SU-DHL-6 (cell line): ENCODE results near the gene NR1H4.
"Not testable (repeated sequence)": the region's sequence is repeated elsewhere in the genome, so short reads cannot be mapped to it uniquely, and the experiment has no call there.

Experiments
- H2AFZ ChIP-seq: fragments of 200-600 bp; sonication (generic); 2 replicates; pipeline ENCODE4 v1.6.1; 2014; ENCODE audit warnings: low read depth, mild to moderate bottlenecking, moderate library complexity, mixed read lengths, antibody characterized with exemption, low read length; ENCODE audit not compliant: severe bottlenecking
- H3F3A ChIP-seq: fragments of 200-600 bp; shearing (Covaris generic); 2 replicates; pipeline ENCODE4 v1.6.0; 2016; ENCODE audit warnings: antibody characterized with exemption, mild to moderate bottlenecking; ENCODE audit not compliant: insufficient read depth
- H3K27ac ChIP-seq: fragments of 200-600 bp; sonication (generic); 2 replicates; pipeline ENCODE4 v1.5.1; 2016; ENCODE audit warnings: low read depth, mild to moderate bottlenecking, low read length, moderate library complexity, mixed read lengths
- H3K27me3 ChIP-seq: fragments of 200-600 bp; sonication (generic), shearing (Covaris generic); 2 replicates; pipeline ENCODE4 v1.6.0; 2014; ENCODE audit warnings: mild to moderate bottlenecking, low read length
- H3K36me3 ChIP-seq: fragments of 200-600 bp; sonication (generic); 2 replicates; pipeline ENCODE4 v1.6.1; 2014; ENCODE audit warnings: mild to moderate bottlenecking, low read length, mixed read lengths
- H3K4me2 ChIP-seq: fragments of 300-600, 200-600 bp; shearing (Covaris generic), sonication (generic); 2 replicates; pipeline ENCODE4 v1.6.0; 2014; ENCODE audit warnings: low read length, low read depth, mild to moderate bottlenecking; ENCODE audit not compliant: poor library complexity, severe bottlenecking
- H3K4me3 ChIP-seq: fragments of 200-600 bp; sonication (generic); 2 replicates; pipeline ENCODE4 v1.5.1; 2014; ENCODE audit warnings: antibody characterized with exemption, low read length, mild to moderate bottlenecking, mixed read lengths; ENCODE audit not compliant: insufficient read depth, poor library complexity, severe bottlenecking
- H3K79me2 ChIP-seq: fragments of 200-600 bp; sonication (generic); 2 replicates; pipeline ENCODE4 v1.6.1; 2014; ENCODE audit warnings: mild to moderate bottlenecking, low read length, moderate library complexity; ENCODE audit not compliant: insufficient read depth
- H3K9ac ChIP-seq: fragments of 200-600 bp; sonication (generic); 2 replicates; pipeline ENCODE4 v1.7.0; 2014; ENCODE audit warnings: mild to moderate bottlenecking, low read length
- H3K9me2 ChIP-seq: fragments of 200-600 bp; sonication (generic); replicated peaks from 2 replicates; pipeline ENCODE4 v1.6.1; 2014; ENCODE audit warnings: low read length; ENCODE audit not compliant: insufficient read depth
- H3K9me3 ChIP-seq: fragments of 200-600 bp; sonication (generic); 2 replicates; pipeline ENCODE4 v1.6.1; 2014; ENCODE audit warnings: low read length, mixed read lengths; ENCODE audit not compliant: insufficient read depth
- H4K20me1 ChIP-seq: fragments of 200-600 bp; sonication (generic); 2 replicates; pipeline ENCODE4 v1.6.1; 2014; ENCODE audit warnings: low read depth, mild to moderate bottlenecking, antibody characterized with exemption, low read length, moderate library complexity, mixed read lengths
- CTCF ChIP-seq: fragments of 200-600 bp; sonication (generic); IDR thresholded peaks from one replicate; pipeline ENCODE4 v1.5.1; 2017; ENCODE audit warnings: antibody characterized with exemption, mild to moderate bottlenecking, low read length, moderate library complexity; ENCODE audit not compliant: insufficient read depth, poor library complexity, severe bottlenecking
- EZH2phosphoT487 ChIP-seq: fragments of 200-600 bp; sonication (generic), shearing (Covaris generic); conservative IDR thresholded peaks from 2 replicates; pipeline ENCODE4 v1.6.1; 2018; ENCODE audit warnings: mild to moderate bottlenecking, antibody characterized with exemption, low read length, moderate library complexity, mixed read lengths

Gene NR1H4

GRCh38 chr12:100601626-100602025, 128.0 kb downstream of the NR1H4 start:
- Histone ChIP-seq H3K79me2 (no peaks in the 10 kb centered on the region), H3K27me3 (no peaks in the 10 kb centered on the region), H2AFZ (no peak overlapping the region), H3K9me2 (no peaks in the 10 kb centered on the region), H3K9me3 (no peaks in the 10 kb centered on the region), H3K27ac (no peak overlapping the region), H3K4me2 (no peak overlapping the region), H3K36me3 (no peaks in the 10 kb centered on the region), H4K20me1 (no peaks in the 10 kb centered on the region), H3K4me3 (no peak overlapping the region), H3K9ac (no peak overlapping the region), H3F3A (no peaks in the 10 kb centered on the region)
- TF ChIP-seq CTCF (no peak), EZH2phosphoT487 (no peak)

GRCh38 chr12:100602997-100603396, 129.3 kb downstream of the NR1H4 start:
- not testable (repeated sequence) for H3K9me3 ChIP-seq, H3F3A ChIP-seq, H3K9ac ChIP-seq, H4K20me1 ChIP-seq, H2AFZ ChIP-seq, H3K4me3 ChIP-seq, H3K36me3 ChIP-seq, H3K27me3 ChIP-seq, H3K4me2 ChIP-seq, H3K27ac ChIP-seq, H3K79me2 ChIP-seq, H3K9me2 ChIP-seq

GRCh38 chr12:100608776-100609175, 135.1 kb downstream of the NR1H4 start:
- no peaks in the 10 kb centered on the region for H3K9me3 ChIP-seq
- no peak overlapping the region for H2AFZ ChIP-seq
- H3K27ac ChIP-seq, result no peak overlapping the region
- H3K36me3 ChIP-seq, result no peaks in the 10 kb centered on the region
- H3K4me3 ChIP-seq, result no peak overlapping the region
- no peaks in the 10 kb centered on the region for H4K20me1 ChIP-seq
- H3K79me2 ChIP-seq, result no peaks in the 10 kb centered on the region
- no peaks in the 10 kb centered on the region for H3K9me2 ChIP-seq
- no peaks in the 10 kb centered on the region for H3F3A ChIP-seq
- no peak overlapping the region for H3K4me2 ChIP-seq
- no peak overlapping the region for H3K9ac ChIP-seq
- TF ChIP-seq CTCF, result no peak
- TF ChIP-seq EZH2phosphoT487, result no peak
- no peaks in the 10 kb centered on the region for H3K27me3 ChIP-seq

GRCh38 chr12:100610666-100611430, 137.2 kb downstream of the NR1H4 start:
- H3K27ac ChIP-seq, result no peak overlapping the region
- H3K9ac ChIP-seq, result no peak overlapping the region
- H3K36me3 ChIP-seq, result no peaks in the 10 kb centered on the region
- H3K9me3 ChIP-seq, result no peaks in the 10 kb centered on the region
- H3K4me2 ChIP-seq, result no peak overlapping the region
- TF ChIP-seq EZH2phosphoT487 (no peak), CTCF (no peak)
- H4K20me1 ChIP-seq, result no peaks in the 10 kb centered on the region
- H3K27me3 ChIP-seq, result no peaks in the 10 kb centered on the region
- H3K79me2 ChIP-seq, result no peaks in the 10 kb centered on the region
- no peak overlapping the region for H3K4me3 ChIP-seq
- H3F3A ChIP-seq, result no peaks in the 10 kb centered on the region
- no peaks in the 10 kb centered on the region for H3K9me2 ChIP-seq
- H2AFZ ChIP-seq, result no peak overlapping the region
